Subcutaneous adipose tissue (tissue), 4 donors: ENCODE data around the gene B3GALT6. TPM values are rescaled to one million over a fixed set of nuclear protein-coding genes. Genes with fewer than 3 reads are reported as not detected.

Experiments used
- CTCF ChIP-seq: fragments of 450-650 bp; IDR thresholded peaks from one replicate; pipeline ENCODE4 v1.5.1; 2016; ENCODE audit warnings: low read depth, mild to moderate bottlenecking, control low read depth, antibody characterized with exemption, moderate library complexity
- total RNA-seq, 4 donors: library from RNA; depleted of rRNA; stranded (reverse); fragments of >200 nt; gene quantifications; one replicate each; pipeline ENCODE4 v1.1.0, GENCODE V29; 2016

Gene B3GALT6
- total RNA-seq, 4 donors from 2014 or later: 7.2 to 13.9 (median 7.8) TPM

GRCh38 chr1:1233567-1233892 is 1.5 kb downstream of the B3GALT6 start:
- no peak for TF ChIP-seq CTCF

- no peak for TF ChIP-seq CTCF
Measured at GRCh38 chr1:1234180-1234808, 2.3 kb downstream of the B3GALT6 start.

GRCh38 chr1:1235016-1235744 is 3.1 kb downstream of the B3GALT6 start:
- no peak for TF ChIP-seq CTCF

GRCh38 chr1:1236176-1236763 is 4.2 kb downstream of the B3GALT6 start:
- no peak for TF ChIP-seq CTCF

GRCh38 chr1:1236945-1237873 is 5.2 kb downstream of the B3GALT6 start:
- TF ChIP-seq CTCF: no peak

GRCh38 chr1:1237874-1238701 is 6.1 kb downstream of the B3GALT6 start:
- no peak for TF ChIP-seq CTCF
